ENCODE measurements around the gene SFT2D1.
A peak's percentile ranks its signal among the peaks of the same experiment; 100 is the strongest.
"Not testable (repeated sequence)": the region's sequence is repeated elsewhere in the genome, so short reads cannot be mapped to it uniquely, and the experiment has no call there.

Gene SFT2D1

DNA sequence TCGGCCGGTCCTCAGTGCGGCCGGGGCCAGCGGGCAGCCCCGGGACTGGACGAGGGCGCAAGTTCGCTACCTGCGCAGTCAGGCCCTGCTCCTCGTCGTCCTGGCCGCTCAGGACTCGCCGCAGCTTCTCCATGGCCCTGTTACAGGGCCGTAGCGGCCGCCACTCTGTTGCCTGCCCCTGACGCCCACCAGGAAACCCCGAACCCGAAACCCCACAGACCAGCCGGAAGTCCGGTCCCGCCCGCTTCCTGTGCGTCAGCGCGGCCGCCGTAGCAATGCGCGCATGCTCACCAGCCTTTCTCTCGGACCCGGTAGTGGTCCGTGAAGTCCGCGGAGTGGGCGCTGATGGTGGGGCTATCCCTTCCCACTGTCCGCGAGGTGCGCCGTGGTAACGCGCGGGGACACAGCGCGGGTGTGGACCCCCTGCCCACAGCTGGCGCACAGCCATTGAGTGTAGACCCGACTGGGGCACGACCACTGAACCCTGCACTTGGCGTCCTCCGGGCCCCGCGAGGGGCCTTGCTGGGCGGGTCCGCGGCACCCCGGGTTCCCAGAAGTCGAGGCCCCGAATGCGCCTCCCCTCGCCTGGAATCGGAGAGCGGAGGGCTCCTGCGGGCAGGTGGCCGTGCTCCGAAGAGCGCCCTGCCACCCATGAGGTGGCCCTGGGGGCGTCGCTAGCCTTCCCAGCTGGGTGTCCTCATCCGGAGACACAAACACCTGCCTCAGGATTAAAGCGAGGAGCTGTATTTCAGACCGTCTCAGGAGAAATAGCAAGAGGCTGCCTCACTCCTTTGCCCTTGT is at the start of gene SFT2D1:
SFT2D1 (minus strand) TSS at position 197 of the 801 bp plus-strand sequence; CDS start at position 133, 64 bp downstream.
- DNase-seq, result peak; percentile 11

DNA sequence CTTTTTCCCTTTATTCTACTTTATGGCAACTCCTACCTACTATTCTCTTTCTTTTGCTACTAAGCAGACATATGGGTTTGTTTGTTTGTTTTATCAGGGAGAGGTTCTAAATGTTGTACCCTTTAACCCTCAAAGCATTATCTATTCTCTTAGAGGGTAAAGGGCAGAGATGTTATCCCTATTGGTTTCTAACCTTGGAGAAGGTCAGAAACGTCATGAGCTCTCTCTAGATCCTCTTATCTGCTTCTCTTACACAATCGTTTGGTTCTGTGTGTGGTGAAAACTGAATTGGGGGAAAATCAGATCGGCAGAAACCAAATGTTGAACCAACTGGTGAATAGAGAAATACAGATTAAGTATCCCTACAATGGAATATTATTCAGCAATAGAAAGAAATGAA is 46.8 kb upstream of the SFT2D1 start:
- no peak for DNase-seq

DNA sequence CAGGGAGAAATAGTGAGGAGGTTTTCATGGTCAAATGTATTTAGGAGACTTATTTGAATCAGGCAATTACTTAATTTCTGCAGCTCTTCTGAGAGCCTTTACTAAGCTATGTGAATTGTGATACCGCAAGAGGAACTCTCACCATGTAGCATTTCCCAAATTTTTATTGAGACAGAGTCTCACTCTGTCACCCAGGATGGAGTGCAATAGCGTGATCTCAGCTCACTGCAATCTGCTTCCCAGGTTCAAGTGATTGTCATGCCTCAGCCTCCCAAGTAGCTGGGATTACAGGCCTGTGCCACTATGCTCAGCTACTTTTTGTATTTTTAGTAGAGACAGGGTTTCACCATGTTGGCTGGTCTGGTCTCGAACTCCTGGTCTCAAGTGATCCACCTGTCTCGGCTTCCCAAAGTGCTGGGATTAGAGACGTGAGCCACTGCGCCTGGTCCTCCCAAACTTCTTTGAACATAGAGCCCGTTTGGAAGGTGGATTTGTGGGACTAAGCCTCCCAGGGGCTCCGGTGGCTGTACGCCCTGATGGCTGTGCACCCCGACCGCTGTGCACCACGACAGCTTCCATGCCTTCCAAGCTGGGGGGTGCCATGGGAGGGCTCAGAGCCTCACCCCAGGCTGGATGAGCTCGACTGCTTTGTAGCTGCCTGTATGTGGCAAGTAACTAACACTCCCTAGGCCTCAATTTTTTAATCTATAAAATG is 46.1 kb upstream of the SFT2D1 start:
- no peak for DNase-seq

DNA sequence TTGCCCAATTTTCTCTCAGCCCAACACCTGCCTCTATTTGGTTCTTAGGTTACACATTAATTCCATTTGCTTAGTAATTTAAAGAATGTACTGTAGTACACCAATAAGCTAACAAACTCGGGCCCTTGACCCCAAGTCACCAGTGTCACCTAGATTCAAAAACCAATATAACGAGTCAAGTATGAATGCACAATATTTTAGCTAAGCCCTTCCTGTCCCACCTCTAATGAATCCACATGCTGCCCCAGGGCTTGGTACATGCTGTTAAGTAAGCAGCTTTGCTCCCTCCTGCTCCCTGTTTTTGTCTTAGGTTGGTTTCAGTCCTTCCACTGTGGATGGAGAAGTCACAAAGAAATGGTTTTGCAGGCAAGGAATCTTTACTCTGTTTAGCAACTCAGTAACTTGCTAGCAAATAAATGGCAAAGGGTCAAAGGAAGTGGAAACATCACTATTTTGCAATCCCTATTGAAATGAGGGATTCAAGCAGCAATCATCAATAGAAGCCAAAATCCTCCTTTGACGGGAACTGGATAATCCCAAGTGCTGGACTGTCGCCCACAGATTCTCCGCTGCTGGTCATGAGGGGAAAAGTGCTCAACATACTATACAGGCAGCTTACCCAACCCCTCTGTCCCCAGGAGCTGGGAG is 45.4 kb upstream of the SFT2D1 start:
- no peak for DNase-seq

DNA sequence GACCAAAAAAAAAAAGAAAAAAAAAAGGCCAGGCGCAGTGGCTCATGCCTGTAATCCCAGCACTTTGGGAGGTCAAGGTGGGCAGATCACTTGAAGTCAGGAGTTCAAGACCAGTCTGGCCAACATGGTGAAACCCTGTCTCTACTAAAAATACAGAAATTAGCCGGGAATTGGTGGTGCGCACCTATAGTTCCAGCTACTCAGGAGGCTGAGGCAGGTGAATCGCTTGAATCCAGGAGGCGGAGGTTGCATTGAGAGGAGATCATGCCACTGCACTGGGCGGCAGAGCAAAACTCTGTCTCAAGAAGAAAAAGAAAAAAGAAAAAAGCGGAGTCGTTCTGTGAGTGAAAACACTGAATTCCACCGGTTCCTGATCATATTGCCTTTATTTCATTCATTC is 44.8 kb upstream of the SFT2D1 start:
- not testable (repeated sequence) for DNase-seq

DNA sequence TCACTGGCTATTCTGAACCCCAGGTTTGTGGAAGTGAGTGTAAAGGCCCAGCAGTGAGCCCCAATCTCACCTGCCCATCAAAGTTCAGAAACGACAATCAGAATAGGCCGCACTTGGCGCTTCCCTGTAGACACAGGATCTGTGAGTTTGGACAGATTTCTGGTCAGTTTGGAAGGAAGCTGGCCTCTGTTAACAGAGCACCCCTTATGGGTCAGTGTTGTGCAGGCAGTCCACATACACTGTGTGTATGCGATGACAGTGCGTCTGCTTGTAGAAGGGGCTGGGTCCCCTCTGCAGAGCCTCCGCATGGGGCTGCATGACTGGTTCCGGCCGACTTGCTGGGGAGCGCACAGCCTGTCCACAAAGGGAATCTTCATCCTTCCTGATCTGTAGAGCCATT is 43.8 kb upstream of the SFT2D1 start:
- no peak for DNase-seq

DNA sequence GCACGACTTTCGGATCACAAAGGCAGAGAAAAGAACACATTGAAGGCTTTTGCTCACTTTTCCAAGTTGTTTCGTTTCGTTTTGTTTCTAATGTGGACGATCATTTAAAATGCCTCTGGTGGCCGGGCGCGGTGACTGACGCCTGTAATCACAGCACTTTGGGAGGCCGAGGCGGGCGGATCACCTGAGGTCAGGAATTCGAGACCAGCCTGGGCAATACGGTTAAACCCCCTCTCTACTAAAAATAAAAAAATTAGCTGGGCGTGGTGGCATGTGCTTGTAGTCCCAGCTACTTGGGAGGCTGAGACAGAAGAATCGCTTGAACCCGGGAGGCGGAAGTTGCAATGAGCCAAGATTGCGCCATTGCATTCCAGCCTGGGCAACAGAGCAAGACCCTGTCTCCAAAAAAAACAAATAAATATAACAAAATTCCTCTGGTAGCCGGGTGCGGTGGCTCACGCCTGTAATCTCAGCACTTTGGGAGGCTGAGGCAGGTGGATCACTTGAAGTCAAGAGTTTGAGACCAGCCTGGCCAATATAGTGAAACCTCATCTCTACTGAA is 41.5 kb upstream of the SFT2D1 start:
- not testable (repeated sequence) for DNase-seq

DNA sequence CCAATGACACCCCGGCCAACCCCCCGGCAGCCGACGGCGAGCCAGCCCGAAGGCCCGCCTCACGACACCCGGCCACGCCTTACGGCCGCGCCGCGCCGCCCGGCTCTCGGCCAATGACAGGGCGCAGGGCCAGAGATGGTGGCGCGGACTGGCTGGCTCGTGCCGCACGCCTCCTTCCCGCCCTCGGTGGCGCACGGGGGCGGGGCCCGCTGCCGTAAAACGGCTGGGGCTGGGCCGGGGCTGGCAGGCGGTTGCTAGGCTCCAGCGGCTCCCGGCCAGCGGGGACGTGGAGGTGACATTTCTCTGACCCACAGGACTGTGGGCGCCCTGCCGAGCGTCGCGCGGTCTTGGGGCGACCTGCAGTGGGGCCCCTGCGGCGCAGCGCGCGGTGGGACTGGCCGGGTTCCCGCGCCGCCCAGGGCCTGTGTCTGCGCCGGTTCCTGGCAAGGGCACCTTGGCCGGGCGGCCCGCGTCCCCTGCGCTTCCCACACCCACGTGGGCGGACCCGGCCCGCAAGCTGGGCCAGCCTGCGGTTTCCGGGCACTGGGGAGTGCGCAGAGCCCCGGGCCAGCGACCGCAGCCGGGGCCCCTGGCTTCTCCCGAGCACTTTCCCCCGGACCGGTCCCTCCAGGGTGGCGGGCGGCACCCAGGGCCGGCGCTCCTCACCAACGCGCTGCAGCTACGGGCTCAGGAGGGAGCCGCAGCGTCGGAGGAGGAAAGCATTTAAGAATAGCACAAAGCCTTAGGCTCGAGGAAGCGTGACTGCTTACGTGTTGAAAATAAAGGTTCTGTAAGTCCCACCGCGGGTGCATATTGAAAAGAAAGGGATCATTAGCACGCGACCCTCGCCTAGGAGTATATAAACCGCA is 40.8 kb upstream of the SFT2D1 start, which contains the start of gene MPC1:
MPC1 (minus strand) TSS at position 8 of the 869 bp plus-strand sequence. CDS start 64 bp downstream, outside the sequence.
- peak; percentile 49 for DNase-seq

DNA sequence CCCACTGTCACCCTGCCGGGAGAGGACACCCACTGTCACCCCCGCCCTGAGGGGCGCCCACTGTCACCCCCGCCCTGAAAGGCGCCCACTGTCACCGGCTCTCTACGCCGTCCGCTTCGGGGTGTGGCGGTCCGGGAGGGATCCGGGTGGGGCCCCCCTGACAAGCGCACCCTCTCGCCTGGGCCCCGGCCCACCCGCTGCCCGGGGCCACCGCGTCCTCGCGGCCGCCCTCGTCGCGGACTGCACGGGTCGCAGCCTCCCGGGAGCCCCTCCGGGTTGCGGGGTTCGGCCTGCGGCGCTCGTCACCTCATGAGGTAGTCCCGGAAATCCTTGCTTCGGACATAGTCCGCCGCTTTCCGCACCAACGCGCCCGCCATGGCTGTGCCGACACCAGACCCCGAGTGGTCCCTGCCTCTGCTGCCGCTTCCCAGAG is 40.2 kb upstream of the SFT2D1 start:
- no peak for DNase-seq

DNA sequence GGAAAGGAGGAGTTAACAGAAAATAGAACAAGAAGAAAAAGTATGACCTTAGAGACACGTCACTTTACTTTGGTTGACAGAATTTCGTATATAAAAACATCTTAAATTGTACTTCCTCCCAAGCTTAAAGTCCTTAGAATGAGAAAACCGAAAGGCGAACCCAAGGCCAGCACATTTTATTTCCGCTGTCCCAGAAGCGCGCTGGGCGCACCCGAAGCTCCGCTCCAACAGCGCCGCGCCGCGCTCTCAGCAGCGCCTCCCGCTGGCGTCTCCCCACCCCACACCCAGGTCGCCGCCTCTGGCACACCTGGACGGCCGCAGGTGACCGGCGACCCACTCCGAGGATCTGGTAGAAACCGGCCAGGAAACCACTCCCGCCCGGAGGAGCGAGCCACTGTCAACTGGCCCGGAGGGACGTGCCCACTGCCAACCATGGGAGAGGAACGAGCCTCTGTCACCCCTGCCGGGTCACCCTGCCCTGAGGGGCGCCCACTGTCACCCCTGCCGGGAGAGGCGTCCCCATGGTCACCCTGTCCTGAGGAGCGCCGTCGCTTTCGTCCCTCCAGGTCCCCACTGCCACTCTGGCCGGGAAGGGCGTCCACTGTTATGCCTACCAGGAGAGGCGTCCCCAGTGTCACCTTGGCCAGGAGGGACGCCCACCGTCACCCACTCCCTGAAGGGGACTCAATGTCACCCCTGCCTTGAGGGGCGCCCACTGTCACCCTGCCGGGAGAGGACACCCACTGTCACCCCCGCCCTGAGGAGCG is 39.6 kb upstream of the SFT2D1 start:
- no peak for DNase-seq

DNA sequence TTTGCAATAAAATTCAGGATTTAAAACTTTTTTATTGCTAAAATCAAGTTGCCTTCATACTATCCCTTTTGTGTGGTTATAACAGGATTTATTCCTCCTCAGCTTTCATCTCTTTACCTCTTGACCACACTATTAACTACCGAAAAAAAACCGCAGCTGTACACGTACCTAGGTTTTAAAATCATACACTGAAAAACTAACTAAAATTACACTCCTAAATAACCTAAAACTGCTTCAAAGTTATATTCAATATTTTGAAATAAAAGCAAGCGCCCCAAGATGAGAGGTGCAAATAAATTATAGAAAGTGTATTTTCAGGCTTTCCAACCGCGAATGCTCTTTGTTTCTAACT is 39.0 kb upstream of the SFT2D1 start:
- no peak for DNase-seq

DNA sequence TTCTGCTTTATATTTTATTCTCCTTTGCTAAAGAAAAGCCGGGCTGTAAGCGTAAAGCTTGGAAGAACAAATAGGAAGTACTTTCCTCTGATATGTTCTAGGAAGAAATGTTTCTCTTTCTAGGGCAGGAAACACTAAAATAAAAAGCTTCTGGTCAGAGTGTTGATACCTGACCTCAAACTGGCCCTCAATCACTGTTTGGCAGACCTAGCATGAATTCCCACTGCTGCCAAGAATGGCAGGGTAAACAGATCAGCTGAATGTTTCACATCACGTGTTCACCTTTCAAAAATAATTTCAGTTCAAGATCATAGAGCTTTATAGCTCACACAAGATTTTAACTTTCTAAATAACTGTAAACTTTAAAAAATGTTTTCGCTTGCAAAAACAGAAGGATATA is 37.5 kb upstream of the SFT2D1 start:
- no peak for DNase-seq

DNA sequence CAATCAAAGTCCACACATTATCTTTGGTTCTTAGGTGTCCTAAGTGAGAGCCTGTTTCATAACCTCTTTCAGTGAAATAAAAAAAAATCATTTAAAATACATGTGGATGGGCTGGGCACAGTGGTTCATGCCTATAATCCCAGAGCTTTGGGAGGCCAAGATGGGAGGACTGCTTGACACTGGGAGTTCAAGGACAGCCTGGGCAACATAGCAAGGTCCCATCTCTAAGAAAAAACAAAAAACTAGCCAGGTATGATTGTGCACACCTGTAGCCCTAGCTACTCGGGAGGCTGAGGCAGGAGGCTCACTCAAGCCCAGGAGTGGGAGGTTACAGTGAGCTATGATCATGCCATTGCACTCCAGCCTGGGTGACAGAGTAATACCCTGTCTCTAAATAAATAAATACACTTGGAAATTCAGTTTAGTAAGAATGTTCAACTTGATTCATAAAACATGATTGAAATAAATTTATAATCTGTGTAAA is 36.8 kb upstream of the SFT2D1 start:
- DNase-seq, result no peak

DNA sequence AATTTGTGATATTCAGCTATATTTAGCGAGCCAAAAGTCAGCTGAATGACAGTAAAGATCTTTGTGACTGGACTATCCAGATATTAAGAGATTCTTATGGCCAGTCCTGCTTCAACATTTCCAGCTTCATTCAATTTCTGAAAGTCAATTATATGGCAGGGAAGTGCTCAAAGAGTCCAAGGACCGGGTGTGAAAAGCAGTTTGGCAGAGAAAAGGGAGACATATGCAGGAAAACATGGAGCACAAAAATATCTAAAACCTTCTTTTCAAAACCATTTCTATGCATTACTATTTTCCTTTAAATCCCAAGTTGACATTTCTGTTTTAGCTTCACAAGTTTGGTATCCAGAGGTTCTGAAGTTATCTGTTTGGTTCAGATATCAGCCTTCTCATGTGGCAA is 35.4 kb upstream of the SFT2D1 start:
- DNase-seq, result no peak

DNA sequence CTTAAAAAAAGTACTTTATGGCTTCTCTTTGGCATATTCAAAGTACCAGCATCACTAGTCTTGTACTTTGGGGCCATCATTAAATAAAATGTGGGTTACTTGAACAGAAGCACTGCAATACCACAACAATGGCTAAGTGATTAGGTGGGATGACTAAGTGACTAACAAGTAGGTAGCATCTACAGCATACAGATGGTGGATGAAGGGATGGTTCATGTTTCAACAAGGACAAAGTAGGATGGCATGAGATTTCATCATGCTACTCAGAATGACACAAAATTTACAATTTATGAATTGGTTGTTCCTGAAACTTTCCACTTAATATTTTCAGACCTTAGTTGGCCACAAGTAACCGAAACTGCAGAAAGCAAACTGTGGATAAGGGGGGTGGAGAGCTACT is 32.7 kb upstream of the SFT2D1 start:
- no peak for DNase-seq

DNA sequence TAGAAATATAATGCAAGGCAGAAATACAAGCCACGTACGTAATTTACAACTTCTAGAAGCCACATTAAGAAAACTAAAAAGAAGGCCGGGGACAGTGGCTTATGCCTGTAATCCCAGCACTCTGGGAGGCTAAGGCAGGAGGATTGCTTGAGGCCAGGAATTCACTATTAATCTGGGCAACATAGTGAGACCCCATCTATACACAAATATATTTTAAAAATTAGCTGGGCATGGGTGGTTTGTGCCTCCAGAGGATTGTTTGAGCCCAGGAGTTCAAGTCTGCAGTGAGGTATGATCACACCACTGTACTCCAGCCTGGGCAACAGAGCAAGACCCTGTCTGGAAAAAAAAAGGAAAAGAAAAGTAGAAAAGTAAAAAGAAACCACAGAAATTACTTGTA is 28.1 kb upstream of the SFT2D1 start:
- no peak for DNase-seq

DNA sequence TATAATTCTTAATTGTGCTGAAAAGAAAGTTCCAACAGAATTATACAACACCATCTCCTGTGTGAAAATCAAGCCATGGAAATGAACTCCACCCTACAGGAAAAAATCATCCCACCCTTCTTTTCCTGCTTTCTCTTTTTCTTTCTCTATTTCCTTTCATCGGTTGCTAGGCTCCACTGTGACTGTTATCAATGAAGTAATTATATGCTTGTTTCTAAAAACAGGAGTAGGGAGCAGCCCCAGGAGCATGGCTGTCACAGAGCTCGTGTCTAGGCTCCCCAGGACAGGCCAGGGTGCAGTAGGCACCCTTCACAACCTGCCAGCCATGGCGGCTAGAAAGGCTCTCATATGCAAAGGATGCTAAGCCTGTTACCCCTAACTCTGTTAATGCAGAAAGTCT is 27.4 kb upstream of the SFT2D1 start:
- no peak for DNase-seq

DNA sequence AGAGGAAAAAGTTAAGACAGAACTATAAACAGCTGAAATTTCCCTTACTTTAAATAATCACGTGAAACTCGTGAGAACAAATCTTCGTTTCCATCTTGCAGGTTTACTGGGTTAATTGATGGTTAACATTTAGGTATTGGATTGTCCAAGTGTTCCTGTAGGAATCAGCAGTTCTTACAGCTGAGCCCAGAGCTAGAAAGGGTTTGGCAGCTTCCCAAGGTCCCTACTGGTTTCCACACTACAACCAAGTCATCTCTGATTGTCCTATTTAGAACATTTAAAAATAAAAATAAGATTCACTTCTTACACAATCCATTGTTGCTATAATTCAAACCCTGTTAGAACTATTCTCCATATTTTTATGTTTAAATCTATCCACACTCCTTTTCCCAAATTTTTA is 24.6 kb upstream of the SFT2D1 start:
- DNase-seq, result no peak

DNA sequence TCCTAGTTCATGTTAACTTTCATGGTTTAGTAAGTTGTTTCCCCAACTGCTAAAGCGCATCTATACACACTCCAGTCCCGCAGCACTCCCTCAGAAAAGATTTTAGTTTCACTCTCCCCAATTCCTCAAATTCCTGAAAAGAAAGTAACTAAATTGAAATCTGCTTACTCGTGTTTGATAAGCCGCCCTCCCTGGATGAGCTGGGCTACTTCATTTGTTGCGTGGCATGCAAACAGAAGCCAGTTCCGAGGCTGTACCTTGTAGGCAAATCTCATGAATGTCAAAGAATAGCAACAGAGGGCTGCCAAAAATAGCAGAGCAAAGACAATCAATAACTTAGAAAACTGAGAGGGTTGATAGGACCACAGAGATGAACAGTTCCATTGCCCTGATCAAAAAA is 23.5 kb upstream of the SFT2D1 start:
- DNase-seq, result no peak

DNA sequence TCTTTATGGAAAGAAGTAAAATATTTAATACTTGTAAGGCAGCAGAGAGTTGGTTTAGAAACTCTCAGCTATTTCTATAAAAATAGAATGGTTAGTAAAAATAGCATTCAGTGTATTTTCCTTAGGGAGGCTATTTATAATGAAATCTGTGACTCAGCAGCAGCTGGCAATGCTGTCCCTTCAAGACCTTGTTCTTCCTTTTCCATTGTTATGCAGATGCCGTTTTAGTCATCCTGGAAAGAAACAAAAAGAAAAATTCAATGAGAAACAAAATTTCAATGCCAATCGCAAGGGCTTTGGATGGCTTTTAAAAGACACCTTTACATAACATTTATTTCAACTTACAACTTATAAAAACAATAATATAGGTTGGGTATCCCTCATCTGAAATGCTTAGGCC is 22.9 kb upstream of the SFT2D1 start:
- DNase-seq, result no peak

DNA sequence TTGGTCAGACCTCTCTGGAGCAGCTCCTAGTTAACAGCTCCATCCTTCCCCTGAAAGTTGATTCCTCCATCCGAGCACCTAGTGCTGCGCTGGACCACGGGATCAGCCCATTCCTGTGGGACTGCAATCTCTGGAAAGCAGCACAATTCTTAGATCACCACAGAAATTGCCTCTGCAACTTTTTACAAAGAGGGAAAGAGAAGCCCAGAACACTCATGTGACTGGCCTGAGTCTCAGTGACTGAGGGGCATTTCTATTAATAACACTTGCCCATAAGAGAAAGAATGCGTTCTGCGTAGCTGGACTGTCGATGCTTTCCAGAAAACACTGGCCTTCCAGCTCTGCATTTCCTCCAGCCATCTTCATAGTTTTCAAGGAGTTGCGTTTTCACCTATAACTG is 22.1 kb upstream of the SFT2D1 start:
- DNase-seq, result no peak

DNA sequence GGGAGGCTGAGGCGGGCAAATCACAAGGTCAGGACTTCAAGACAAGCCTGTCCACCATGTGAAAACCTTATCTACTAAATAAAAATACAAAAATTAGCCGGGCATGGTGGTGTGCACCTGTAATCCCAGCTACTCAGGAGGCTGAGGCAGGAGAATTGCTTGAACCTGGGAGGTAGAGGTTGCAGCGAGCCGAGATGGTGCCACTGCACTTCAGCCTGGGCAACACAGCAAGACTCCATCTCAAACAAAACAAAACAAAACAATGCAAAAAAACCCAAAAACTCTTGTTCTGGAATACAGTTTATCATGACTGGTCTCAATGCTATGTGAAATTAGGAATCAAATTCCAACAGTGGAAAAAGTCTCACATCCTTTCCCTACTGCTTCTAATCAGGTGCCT is 20.1 kb upstream of the SFT2D1 start:
- not testable (repeated sequence) for DNase-seq

Data from NCI-H2081 treated with DMSO at 0.1 percent for 48 hours (cell line).